AG10803 (cell line): ENCODE results near the gene OGFOD2.

Experiments
- DNase-seq: peaks from one replicate; pipeline ENCODE4 v3.0.0; 2010; ENCODE audit warnings: low read depth
- H3K4me3 ChIP-seq: 2 replicates; pipeline ENCODE4 v1.5.1; 2011; ENCODE audit warnings: mild to moderate bottlenecking, low read length, control low read depth
- TF ChIP-seq, protein P1 (sequence below): conservative IDR thresholded peaks from 2 replicates; pipeline ENCODE4 v1.5.1; 2011; ENCODE audit warnings: mild to moderate bottlenecking, low read length, control low read depth, inconsistent platforms

Gene OGFOD2

DNA sequence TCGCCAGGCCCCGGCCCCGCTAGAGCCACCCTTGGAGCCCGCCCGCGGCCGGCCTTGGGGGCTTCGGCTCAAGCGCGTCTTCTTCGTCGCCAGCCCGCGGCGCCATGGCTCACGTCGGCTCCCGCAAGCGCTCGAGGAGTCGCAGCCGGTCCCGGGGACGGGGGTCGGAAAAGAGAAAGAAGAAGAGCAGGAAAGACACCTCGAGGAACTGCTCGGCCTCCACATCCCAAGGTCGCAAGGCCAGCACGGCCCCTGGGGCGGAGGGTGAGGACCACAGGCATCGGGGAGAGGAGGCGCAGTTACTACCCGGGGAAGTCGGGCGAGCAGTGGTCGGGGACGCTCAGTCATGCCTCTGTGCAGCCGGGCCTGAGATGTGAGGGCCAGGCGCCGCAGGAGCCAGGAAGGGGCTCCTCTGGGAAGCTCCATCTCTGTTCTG, 6.0 kb downstream of the OGFOD2 start:
- peak overlapping the region; percentile 87 for H3K4me3 ChIP-seq
- TF ChIP-seq, protein P1, sequence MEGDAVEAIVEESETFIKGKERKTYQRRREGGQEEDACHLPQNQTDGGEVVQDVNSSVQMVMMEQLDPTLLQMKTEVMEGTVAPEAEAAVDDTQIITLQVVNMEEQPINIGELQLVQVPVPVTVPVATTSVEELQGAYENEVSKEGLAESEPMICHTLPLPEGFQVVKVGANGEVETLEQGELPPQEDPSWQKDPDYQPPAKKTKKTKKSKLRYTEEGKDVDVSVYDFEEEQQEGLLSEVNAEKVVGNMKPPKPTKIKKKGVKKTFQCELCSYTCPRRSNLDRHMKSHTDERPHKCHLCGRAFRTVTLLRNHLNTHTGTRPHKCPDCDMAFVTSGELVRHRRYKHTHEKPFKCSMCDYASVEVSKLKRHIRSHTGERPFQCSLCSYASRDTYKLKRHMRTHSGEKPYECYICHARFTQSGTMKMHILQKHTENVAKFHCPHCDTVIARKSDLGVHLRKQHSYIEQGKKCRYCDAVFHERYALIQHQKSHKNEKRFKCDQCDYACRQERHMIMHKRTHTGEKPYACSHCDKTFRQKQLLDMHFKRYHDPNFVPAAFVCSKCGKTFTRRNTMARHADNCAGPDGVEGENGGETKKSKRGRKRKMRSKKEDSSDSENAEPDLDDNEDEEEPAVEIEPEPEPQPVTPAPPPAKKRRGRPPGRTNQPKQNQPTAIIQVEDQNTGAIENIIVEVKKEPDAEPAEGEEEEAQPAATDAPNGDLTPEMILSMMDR = no peak
- no peak for DNase-seq

DNA sequence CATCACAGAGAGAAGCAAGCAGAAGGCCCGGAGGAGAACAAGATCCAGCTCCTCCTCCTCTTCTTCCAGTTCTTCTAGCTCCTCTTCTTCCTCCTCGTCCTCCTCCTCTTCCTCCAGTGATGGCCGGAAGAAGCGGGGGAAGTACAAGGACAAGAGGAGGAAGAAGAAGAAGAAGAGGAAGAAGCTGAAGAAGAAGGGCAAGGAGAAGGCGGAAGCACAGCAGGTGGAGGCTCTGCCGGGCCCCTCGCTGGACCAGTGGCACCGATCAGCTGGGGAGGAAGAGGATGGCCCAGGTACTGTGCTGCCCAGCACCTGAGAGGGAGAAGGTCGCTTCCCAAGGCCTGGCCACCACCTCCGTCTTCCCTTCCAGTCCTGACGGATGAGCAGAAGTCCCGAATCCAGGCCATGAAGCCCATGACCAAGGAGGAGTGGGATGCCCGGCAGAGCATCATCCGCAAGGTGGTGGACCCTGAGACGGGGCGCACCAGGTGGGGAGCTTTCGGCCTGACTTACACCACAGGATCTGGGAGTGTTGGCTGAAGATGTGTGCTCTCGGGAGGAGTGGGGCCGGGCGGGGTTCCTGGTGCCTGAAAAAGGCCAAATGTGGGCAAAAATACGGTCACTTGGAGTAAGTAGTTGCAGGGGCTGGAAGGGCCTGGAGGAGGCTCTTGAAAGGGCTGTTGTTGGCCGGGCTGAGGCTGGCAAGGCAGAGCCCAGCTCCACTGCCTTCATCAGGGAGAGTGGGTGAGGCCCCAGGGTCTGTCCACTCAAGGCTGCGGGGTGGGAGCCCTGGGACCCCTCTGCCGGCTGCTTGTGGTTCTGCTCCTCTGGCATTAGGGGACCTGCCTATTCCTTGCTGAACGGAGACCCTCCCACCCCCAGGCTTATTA, 6.8 kb downstream of the OGFOD2 start:
- no peak for DNase-seq
- H3K4me3 ChIP-seq = peak overlapping the region; percentile 87
- TF ChIP-seq, protein P1 = no peak

GRCh38 chr12:122982477-122982815, 7.4 kb downstream of the OGFOD2 start:
- DNase-seq = no peak
- TF ChIP-seq, protein P1 = no peak
- H3K4me3 ChIP-seq = peak overlapping the region; percentile 87

GRCh38 chr12:122982963-122983788, 8.1 kb downstream of the OGFOD2 start:
- TF ChIP-seq, protein P1 = no peak
- H3K4me3 ChIP-seq = no peak overlapping the region
- no peak for DNase-seq

- TF ChIP-seq, protein P1 = no peak
- DNase-seq = no peak
- H3K4me3 ChIP-seq = no peak overlapping the region
These were observed 8.9 kb downstream of the OGFOD2 start for GRCh38 chr12:122983789-122984515.

- no peak for DNase-seq
- TF ChIP-seq, protein P1 = no peak
- H3K4me3 ChIP-seq = no peak overlapping the region
These were observed 9.7 kb downstream of the OGFOD2 start for GRCh38 chr12:122984612-122985337.
